G401 (cell line): ENCODE results near the gene TMEM98. TPM values are rescaled to one million over a fixed set of nuclear protein-coding genes. Genes with fewer than 3 reads are reported as not detected.
"Not testable (repeated sequence)": the region's sequence is repeated elsewhere in the genome, so short reads cannot be mapped to it uniquely, and the experiment has no call there.

Experiments used
- DNase-seq: peaks from one replicate; pipeline ENCODE4 v3.0.0-alpha.2; 2015; ENCODE audit warnings: low spot score
- in situ Hi-C: cut with HindIII; loops from 2 replicates; pipeline ENCODE4 v1.10.0; 2016; ENCODE audit warnings: low sequenced_read_pairs, mixed read lengths
- total RNA-seq: library from RNA; depleted of rRNA; stranded (reverse); fragments of >200 nt; shearing (Covaris generic); gene quantifications from 2 replicates; pipeline ENCODE4 v1.2.3, GENCODE V29; 2014

The TMEM98 gene
- total RNA-seq, 1 experiment from 2014 or later: 0.07 TPM

DNA sequence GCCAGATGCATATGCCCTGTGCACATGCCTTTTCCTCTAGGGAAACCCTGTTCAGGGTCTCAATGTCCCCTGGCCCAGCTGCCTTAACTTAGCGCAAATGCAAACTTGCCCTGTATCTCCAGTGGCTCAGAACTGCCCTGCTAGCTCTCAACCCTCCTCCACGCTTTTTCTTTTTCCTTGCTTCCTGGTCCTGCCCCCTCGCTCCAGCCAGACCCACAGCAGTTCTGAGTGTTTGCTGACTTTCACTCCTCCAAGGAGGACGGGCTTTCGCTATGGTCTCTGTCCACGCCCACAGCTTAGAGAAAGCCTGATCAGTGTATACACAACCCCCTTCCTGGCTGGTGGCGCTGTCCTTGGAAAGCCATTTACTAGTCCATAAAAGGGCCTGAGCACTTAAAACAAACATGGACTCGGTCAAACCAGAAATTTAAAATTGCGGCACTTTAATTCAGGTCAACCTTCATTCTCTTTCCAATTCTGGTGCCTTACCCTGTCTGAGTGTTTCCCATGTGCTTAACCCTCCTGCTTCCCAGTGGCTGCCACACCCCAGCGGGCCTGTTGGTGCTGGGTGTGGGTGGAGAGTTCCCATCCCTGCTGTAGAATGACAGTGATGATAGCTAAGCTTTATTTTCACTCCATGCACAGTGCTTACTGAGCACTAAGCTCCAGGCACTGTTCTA is 15.6 kb upstream of the TMEM98 start:
- in situ Hi-C loops: no loop called here
- no peak for DNase-seq

DNA sequence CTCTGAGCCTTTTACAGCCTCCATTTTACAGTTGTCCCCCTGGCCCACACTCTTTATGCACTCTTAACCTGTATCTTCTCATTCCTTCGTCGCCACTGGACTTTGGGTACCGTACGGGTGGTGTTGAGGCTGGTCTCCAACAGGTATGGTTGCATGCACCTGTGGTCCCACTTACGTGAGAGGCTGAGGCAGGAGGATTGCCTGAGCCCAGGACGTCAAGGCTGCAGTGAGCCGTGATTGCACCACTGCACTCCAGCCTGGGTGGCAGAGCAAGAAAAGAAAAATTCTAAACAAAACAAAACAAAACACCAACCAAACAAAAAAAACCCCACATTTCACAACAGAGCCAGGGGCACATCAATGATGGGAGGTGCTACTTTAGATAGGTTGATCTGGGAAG is 14.4 kb upstream of the TMEM98 start:
- DNase-seq: no peak
- in situ Hi-C loops: no loop called here

DNA sequence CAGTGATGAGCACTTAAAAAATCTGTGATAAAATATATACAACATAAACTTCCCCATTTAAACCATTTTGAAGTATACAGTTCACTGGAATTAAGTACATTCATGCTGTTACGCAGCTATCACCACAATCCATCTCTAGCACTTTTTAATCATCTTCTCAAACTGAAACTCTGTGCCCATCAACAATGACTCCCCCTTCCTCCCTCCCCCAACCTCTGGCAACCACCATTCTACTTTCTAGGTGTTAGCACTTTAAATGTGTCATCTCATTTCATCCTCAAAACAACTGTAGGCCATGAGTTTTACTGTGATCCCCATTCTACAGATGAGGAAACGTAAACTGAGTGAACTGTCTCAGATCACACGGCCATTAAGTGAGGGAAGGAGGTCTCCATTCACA is 13.8 kb upstream of the TMEM98 start:
- no peak for DNase-seq
- in situ Hi-C loops: no loop called here

DNA sequence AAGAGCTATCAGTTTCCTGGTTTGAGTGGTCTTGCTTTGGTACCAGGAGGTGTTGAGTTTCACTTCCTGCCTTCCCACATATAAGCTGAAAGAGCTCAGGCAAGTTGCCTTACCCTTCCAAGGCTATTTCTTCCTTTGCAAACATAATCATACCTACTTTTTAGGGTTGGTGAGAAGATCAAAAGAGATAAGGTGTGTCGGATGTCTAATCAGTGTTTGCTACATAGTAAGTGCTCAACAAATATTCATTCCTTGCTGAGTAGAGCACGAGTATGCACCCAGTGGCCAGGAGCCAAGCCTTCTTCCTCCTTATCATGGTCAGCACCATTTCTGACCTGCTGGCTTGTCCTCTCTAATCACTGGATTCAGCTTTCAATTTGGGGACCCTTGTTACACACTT is 12.7 kb upstream of the TMEM98 start:
- no peak for DNase-seq
- in situ Hi-C loops: no loop called here

DNA sequence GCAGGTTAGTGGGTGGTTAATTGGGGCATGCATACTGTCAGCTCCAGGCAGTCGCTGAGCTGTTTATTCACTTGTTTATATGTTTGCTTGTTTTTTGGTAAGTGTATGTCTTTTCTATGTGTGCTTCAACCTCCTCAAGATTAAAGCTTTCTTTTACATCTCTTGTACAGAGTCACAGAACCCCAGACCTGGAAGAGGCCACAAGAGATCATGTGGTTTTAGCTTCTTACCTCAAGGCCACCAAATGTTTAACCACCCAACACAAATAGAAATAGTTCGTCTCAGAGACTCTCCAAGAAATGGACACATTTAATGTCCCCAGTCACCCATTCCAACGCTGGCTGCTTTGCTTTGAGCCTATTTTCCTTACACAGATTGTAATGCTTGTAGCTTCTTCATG is 11.8 kb upstream of the TMEM98 start:
- in situ Hi-C loops: no loop called here
- DNase-seq: no peak

DNA sequence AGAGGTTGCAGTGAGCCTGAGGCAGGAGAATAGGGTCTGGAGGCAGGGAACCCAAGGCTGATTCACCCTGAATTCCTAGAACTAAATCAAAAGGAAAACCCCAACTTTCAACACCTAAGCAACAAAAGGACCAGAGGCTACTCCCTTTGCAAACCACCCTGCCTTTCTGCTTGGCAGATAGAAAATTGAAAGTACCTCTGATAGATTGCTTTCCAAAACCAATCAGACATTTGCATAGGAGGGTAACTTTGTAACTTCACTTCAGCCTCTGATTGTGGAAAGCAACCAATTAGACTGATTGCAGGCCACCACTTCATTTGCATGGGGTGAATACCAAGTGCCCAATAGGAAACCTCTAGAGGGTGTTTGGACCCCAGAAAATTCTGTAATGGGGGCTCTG is 10.9 kb upstream of the TMEM98 start:
- in situ Hi-C loops: no loop called here
- no peak for DNase-seq

DNA sequence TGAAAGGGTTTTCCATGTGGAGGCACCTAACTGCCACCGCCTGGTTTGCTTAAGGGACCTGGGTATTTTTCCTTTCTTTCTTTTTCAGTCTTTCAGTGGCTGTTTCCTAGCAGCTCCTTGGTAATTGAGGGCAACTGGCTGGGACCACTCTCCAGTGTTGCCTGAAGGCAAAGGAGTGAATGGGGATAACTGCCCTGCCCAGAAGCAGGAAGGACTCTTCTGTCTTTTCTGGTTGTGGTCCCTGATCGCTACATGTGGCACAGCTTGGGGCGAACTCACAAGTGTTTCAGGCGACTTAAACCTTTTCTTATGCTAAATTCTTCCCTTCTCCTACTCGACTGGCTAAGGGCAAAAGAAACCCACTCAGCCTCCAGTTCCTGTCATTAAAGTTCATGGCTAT is 10.1 kb upstream of the TMEM98 start:
- in situ Hi-C loops: no loop called here

DNA sequence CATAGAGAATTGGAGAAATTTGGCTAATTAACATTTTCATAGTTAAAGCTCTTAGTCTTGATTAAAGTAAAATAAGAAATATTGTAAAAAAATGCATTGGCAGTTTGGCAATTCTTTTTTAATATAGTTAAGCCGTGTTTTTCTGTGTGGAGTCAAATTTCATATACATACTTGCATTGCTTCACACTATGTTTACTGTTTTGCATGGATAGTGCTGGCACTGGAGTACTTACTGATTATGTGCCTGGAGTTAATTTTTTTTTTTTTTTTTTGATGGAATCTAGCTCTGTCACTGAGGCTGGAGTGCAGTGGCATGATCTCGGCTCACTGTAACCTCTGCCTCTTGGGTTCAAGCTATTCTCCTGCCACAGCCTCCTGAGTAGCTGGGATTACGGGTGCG is 8.1 kb upstream of the TMEM98 start:
- DNase-seq, in situ Hi-C loops: not testable (repeated sequence)

More for the DNA sequence above, 10.1 kb upstream of the TMEM98 start:
- DNase-seq: no peak

DNA sequence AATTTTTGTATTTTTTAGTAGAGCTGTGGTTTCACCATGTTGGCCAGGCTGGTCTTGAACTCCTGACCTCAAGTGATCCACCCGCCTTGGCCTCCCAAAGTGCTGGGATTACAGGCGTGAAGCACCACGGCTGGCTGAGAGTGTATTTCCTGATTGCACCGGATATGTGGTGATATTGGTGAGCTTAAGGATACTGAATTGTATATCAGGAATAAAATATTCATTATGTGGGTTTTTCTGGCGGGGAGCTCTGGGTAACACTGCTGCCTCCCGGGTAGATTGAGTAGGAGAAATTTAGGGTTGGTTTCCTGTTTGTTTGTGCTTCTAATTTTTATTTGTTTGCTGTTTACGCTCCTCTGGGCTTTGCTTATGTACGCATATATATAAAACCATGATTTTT is 7.7 kb upstream of the TMEM98 start:
- in situ Hi-C loops: no loop called here

DNA sequence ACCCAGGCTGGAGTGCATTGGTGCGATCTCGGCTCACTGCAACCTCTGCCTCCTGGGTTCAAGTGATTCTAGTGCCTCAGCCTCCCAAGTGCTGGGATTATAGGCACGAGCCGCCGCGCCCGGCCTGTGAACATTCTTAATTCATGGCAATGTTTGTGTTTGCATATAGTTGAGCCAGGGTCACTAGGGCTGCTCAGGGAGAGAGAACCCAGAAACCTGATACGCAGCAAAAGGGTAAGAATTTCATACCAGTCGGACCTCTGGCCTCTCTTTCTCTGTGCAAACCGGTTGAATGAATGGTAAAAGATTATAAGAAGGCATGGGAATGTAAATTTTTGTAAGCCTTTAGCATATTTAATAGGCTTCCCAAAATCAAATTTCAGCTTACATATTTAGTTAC is 6.9 kb upstream of the TMEM98 start:
- no peak for DNase-seq
- in situ Hi-C loops: no loop called here

More for the DNA sequence above, 7.7 kb upstream of the TMEM98 start:
- no peak for DNase-seq

DNA sequence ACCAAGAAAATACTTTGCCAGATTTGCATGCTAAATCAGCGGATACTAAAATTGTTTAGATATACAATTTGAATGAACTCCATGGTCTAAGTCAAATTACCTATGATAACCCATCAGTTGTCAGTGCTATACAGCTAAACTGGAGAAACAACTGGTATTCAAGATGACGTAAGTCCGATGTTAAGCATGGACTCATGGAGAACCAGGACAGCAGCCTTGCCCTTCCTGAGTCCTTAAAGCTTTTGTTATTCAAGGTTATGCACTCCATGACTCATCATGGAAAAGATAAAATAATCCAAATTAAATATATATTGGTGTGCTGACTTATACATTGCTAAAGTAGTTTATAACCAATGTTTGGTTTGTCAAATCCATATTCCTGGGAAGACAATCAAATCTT is 4.0 kb upstream of the TMEM98 start:
- in situ Hi-C loops, DNase-seq: not testable (repeated sequence)

DNA sequence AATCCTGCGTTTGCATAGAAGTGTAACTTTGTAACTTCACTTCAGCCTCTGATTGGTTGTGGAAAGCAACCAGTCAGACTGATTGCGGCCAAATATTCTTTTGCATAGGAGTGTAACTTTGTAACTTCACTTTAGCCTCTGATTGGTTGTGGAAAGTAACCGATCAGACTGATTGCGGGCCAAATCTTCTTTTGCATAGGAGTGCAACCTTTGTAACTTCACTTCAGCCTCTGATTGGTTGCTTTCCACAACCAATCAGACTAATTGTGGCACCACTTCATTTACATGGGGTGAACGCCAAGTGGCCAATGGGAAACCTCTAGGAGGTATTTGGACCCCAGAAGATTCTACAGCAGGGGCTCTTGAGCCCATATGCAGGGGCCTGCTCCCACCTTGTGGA is 1.8 kb upstream of the TMEM98 start:
- in situ Hi-C loops: no loop called here
- no peak for DNase-seq

DNA sequence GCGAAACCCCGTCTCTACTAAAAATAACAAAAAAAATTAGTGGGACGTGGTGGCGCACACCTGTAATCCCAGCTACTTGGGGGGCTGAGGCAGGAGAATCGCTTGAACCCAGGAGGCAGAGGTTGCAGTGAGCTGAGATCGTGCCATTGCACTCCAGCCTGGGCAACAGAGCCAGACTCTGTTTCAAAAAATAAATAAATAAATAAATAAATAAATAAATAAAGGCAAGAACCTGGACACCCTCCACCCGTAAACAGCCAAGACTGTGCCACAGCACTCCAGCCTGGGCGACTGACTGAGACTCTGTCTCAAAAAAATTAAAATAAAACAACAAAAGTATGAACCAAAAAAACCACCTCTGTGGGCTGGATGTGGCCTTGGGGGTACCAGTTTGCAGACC is 1.2 kb upstream of the TMEM98 start:
- in situ Hi-C loops: not testable (repeated sequence)

DNA sequence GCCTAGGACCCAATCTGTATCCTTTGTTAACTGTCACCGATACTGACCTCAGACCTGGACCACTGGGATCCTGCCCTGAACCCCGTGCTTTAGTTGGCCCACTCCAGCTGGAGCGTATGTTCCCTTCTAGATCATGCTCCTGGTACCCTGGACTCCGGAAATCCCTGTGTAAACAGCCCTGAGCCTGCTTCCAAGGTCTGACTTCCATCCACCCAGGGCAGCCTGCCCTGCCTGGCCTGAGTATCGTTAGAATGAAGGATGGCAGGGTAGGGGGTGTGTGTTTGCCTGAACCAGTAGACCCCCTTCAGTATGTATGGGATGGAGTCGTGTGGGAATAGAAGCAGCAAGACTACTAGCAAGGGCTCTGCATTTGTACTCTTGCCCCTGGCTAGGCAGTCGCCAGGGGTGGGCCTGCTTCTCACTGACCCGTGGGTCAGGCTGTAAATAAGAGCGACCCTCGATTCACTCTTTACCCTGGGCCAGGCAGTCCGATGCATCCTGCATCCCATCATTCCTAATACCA is 691 bp upstream of the TMEM98 start:
- DNase-seq: peak; percentile 23
- in situ Hi-C loops: no loop called here

More for the DNA sequence above, 1.2 kb upstream of the TMEM98 start:
- DNase-seq: not testable (repeated sequence)

DNA sequence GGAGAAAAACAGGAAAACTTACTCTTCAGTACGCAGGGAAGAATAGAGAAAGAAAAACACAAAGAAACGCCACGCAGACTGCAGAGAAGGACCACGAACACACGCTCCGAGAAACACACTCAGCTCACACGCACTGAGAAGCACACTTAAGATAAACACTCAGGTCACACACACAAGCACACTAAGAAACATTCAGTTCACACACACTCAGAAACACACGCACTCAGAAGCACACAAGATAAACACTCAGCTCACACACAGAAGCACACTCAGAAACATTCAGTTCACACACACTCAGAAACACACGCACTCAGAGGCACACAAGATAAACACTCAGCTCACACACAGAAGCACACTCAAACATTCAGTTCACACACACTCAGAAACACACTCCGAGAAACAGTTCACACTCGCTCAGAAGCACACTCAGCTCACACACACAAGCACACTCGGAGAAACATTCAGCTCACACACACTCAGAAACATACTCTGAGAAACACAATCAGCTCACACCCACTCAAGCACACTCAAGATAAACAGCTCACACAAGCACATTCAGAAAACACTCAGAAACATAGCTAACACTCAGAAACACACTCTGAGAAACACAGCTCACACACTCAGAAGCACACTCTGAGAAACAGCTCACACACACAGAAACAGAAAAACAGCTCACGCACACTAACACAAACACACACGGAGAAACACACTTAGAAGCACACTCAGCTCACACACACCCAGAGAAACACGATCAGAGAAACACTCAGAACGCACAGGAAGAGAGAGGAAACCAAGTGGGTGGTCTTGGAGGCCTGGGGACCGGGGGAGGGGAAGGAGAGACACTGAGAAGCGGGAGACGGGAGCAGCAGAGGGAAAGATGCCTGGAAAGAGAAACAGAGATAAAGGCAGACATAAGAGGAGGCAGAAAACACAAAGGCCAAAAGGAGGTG is 908 bp downstream of the TMEM98 start:
- in situ Hi-C loops: no loop called here
- DNase-seq: no peak

DNA sequence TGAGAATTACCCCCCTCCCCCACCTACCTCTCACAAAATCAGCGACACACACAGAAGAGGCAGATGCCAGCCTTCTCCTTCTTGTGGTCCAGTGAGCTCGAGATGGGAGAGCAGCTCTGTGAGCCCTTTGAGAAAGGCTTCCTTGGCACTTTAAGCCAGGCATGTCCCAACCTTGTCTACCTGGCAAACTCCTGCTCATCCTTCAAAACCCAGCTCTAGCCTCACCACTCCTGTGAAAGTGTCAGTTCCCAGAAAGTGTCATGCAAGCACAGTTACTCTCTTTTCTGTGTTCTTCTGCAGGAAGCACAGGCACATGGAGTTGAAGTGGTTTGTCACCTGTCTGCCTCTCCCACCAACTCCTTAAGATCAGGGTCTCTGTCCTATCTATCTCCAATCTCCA is 1.6 kb downstream of the TMEM98 start:
- DNase-seq: no peak
- in situ Hi-C loops: no loop called here

DNA sequence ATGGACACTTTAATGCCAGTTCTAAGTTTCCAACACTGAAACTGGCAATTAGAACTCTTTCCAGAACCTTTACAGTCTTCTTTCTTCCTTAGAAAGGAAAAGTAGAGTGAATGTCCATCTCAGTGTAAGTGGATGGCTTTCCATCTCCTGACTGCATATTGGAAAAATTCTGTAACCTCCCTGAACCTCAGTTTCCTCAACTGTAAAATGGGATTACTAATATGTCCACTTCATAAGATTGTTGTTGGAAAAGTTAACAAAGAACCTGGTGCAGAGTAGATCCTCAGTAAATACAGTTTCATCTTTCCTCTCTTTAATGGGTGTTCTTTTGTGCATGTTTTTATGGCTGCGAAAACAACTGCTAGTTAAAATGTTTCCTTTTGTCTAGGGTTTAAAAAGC is 2.6 kb downstream of the TMEM98 start:
- DNase-seq: no peak
- in situ Hi-C loops: no loop called here

DNA sequence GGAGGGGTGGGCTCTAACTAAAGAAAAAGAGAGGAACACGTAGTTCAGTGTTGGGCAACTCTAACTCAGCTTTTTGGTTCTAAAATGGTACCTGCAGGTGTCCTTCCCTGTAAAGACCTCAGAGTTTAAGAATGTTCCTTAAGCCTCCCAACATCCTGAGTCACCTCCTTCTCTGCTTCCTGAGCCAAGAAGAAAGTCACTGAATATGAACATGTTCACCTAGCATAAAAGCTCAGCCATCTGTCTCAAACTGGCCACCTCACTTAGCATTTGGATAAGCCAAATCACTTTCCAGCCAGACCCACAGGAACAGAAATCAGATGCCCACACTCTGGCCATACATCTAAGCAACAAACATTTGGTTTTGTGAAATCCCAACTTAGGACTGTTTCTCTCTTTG is 3.7 kb downstream of the TMEM98 start:
- in situ Hi-C loops: no loop called here
- DNase-seq: peak; percentile 91

DNA sequence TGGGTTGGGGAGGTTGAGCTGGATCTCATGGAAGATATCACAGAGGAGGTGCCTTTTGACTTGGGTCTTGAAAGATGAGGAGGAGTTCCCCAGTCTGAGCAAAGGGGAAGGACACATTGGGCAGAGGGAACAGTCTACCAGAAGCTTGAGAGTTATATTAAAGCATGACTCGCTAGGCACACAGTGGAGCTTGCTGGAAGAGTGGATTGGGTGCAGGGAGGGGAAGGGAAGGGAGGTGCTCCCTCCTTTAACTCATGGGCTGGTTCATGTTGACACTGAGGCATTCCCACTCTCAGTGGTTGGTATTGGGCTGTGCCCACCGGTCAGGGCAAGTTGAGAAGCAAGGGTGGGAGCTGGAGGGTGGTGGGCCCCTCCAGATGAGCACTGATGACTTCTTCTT is 5.9 kb downstream of the TMEM98 start:
- in situ Hi-C loops: no loop called here

DNA sequence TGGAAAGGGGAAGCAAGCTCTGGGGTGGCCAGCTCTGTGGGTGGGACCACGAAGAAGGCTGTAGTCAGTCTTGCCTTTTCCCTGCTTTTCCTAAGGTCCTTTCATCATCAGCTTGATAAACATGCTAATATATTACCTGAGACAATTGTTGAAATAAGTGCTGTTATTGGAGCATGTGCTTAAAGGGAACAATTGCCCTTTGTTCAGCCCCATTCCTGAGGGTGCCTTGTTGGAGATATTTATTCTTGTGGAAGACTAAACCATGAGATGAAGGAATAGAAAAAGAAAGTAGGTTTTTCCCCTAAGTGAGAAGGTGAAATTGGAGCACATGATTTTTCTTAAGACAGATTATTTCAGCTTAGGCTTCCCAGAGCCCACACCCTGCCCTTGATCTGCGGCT is 7.8 kb downstream of the TMEM98 start:
- DNase-seq: no peak
- in situ Hi-C loops: no loop called here

More for the DNA sequence above, 5.9 kb downstream of the TMEM98 start:
- DNase-seq: no peak
